ENCODE data around the gene MSLN.

Gene MSLN

DNA sequence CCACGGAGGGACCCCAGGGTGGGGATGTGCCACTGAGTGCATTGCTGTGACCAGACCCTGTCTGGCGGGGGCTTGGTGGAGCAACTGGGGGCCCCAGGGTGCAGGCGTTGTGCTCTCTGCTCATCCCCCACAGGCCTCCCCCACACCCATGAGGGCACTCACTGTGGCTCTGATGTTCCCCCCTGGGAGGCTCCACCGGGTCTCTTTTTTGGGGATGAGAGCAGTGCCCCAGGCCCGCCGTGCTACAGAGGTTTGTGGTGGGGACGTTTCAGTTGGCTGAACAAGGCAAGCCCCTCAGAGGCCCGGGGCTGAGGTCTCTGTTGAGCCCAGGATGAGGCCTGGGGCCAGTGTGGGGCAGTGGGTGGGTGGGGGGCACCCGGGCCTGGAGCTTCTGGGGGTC lies 36.8 kb upstream of the MSLN start:
- DNase-seq: no peak

DNA sequence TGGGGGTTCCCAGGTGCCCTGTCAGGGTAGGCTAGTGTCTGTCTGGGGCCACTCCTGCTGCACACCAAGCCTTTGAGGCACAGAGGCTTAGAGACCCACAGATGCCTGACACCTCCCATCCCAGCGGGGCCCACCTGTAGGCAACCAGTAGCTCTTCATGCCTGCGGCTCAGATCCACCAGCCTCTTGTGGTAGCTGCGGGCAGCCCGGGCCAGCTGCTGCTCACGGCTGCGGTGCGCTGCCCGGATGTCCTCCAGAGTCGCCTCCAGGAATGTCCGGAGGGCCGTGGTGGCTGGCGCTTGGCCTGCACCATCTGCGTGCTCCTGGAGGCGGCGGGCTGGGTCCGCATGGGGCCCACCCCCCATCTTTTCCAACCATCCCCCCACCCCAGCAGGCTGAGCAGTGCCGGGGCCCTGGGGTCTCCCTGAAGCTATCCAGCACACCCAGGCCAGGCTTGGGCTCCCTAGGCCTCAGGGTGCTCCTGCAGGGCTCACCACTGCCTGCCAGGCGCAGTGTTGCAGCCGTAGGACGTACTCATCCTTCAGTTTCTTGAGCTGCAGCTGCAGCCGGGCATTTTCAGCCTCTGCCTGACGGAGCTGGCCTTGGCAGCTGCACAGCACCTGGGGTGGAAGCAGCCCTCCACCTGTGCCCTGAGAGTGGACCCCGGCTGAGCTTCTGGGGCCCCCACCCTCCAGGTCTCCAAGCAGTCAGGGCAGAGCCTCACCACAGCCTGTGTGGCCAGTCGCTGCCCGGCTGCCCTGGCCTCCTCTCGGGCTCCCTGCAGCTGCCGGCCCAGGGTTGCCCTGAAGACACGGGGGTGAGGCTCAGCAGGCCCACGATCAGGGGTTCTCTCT lies 36.1 kb upstream of the MSLN start:
- no peak for DNase-seq

DNA sequence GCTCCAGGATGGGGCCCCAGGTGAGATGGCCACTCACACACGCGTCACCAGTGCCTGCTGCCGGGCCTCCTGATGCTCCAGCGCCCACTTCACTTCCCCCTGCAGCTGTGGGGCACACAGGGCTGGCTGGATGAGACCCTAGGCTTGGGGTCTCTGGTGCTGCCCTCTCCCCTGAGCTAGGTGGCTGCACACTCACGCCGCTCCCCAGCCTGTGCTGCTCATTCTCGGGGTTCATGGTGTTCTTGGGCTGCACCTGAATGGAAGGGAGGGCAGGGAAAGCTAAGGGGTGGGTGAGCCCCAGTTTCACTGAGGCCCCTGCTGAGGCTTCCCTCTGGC lies 35.5 kb upstream of the MSLN start:
- no peak for DNase-seq

DNA sequence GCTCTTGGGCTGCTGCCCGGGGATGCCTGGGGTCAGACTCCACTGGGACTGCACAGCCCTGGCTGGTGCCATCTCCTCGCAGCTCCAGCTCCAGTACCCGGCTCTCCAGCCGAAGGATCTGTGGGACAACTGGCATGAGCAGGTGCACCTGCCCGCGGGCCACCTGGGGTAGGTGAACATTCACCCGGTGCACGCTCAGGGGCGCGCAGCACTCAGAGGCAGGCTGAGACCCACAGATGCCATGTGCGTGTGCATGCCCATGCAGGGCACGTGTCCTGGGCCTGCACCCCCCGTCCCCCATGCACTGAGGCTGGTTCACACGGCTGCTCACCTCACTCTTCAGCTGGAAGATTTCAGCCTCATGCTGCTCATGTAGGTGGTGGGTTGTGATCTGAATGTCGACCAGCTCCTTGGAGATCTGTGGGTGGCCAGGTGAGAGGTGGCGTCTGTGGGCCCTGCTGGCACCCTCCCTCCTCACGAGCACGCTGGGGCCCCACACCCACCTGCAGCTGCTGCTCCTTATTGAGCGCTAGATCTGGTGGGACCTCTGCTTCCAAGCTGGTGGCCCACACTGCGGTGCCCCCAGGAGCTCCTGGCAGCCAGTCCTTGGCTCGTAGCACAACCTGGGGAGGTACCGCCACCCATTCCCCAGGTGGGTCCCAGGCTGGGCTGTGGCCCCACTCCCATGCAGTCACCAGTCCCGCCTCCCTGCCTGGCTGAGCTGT lies 34.9 kb upstream of the MSLN start:
- no peak for DNase-seq

DNA sequence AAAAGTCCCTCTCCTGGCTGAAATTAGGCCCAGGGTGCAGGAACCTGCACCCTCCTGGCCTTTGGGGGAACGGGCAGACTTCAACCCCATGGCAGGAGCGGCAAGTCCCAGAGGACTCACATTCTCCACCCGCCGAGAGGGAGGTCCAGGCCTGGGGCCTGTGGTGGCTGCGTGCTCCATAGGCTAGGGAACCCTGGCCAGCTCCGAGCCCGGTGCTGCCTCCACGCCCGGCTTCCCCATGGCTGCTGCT lies 34.4 kb upstream of the MSLN start:
- DNase-seq: no peak

DNA sequence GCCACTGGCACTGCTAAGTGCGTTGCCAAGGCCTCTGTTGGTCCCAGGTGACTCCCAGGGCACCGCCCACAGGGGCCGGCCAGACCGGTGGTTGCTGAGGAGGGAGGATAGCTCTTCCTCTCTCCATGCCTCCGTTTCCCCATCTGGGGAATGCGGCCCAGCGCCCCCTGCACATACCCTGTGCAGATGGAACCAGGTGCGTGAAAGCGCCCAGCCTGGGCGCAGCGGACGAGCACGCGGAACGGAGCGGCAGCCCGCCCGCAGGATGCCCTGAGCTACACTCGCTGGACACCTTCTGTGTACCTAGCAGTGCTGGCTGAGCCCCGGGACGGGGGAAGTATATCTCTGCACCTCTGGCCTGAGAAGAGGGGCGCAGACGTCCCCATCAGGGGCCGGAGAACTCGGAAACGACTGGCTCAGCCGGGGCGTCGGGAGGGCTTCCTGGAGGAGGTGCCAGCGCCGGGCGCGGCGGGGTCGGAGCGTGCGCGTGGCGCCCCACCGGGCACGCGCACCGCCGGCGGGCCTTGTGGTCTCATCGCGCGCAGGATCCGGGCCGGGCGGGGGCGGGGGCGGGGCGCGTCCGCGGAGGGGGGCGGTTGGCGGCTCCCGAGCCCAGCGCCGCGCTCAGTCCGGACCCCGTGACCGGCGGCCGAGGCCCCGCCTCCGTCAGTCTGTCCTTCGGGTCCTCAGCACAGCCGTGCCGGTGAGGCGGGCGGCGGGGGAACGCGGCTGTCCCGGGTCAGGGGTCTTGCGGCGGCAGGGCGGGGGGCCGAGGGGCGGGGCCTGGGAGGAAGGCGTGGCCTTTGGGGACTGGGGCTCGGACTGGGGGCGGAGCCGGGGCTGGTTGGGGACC lies 33.9 kb upstream of the MSLN start, which contains the start of the genes CCDC78 and HAGHL:
TSS of gene CCDC78 (minus strand) at position 6 of the 853 bp plus-strand sequence. CDS start 76 bp downstream, outside the sequence.
TSS of gene HAGHL (plus strand) at position 669 of the 853 bp plus-strand sequence. CDS start 404 bp downstream, outside the sequence.
- peak; percentile 42 to 76 for DNase-seq

DNA sequence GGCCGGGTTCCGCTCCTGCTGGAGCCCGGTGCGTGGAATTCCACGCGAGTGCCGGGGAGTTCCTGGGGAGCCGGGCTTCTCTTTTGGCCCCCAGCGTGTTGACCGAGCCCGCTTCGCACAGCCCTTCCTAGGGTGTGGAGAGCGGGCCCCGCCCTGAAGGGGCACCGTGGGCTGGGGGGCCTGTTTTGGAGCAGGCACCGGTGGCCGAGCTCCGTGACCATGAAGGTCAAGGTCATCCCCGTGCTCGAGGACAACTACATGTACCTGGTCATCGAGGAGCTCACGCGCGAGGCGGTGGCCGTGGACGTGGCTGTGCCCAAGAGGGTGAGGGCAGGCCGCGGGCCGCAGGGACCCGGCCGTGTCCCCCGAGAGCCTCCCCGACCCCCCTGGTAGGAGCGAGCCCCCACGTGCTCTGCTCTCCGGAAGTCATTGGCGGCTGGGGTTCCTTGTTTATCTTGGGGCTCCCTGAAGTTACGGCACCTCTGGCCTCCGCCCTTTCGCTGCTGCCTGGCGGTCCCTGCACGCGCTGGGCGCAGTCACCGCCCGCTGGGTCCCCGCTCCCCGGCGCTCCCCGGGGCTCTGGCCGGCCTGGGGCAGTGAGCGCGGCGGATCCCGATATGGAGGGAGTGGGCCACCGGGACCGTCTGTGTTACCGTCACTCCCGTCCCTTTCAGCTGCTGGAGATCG lies 33.1 kb upstream of the MSLN start:
- DNase-seq: no peak

DNA sequence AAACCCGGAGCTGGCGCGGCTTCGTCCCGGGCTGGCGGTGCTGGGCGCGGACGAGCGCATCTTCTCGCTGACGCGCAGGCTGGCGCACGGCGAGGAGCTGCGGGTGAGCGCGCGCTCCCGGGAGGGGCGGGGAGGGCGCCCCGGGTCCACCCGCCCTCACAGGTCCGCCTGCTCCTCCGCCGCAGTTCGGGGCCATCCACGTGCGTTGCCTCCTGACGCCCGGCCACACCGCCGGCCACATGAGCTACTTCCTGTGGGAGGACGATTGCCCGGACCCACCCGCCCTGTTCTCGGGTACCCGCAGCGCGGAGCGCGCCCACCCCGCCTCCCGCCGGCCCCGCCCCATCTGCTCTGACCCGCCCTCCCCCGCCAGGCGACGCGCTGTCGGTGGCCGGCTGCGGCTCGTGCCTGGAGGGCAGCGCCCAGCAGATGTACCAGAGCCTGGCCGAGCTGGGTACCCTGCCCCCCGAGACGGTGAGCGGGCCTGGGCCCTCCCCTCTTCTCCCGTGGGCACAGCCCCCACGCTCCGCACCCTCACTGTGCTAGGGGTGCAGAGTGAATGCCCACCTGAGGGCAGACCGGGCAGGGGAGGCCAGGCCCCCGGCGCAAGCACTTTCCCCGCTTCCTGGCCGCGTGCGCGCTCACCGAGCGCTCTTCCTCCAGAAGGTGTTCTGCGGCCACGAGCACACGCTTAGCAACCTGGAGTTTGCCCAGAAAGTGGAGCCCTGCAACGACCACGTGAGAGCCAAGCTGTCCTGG lies 32.2 kb upstream of the MSLN start:
- DNase-seq: peak; percentile 56 to 78

DNA sequence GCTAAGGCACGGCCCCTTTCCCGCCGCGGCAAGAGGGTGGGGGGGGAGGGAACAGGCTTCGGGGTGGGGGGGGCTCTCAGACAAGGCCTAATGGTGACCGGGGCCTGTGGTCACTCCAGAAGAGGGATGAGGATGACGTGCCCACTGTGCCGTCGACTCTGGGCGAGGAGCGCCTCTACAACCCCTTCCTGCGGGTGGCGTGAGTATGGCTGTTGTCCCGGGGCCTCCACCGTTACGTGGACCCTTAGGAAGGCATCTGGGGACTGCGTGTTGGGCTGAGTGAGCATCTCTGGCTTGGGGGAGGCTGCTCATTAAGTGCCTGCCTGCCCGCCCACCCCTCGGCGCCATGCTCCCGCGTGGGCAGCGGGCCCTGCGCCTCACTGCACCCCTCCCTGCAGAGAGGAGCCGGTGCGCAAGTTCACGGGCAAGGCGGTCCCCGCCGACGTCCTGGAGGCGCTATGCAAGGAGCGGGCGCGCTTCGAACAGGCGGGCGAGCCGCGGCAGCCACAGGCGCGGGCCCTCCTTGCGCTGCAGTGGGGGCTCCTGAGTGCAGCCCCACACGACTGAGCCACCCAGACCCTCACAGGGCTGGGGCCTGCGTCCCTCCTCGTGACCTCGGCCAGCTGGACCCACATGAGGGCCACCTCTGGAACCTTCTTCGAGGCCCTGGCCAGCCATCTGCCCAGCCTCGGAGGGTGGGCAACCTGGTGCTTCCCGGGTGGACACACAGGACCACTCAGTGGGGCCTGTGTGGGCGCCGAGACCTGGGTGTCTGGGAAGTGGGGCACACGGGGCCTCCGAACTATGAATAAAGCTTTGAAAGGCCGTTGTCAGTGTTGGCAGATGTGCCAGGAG lies 31.4 kb upstream of the MSLN start:
- no peak for DNase-seq

DNA sequence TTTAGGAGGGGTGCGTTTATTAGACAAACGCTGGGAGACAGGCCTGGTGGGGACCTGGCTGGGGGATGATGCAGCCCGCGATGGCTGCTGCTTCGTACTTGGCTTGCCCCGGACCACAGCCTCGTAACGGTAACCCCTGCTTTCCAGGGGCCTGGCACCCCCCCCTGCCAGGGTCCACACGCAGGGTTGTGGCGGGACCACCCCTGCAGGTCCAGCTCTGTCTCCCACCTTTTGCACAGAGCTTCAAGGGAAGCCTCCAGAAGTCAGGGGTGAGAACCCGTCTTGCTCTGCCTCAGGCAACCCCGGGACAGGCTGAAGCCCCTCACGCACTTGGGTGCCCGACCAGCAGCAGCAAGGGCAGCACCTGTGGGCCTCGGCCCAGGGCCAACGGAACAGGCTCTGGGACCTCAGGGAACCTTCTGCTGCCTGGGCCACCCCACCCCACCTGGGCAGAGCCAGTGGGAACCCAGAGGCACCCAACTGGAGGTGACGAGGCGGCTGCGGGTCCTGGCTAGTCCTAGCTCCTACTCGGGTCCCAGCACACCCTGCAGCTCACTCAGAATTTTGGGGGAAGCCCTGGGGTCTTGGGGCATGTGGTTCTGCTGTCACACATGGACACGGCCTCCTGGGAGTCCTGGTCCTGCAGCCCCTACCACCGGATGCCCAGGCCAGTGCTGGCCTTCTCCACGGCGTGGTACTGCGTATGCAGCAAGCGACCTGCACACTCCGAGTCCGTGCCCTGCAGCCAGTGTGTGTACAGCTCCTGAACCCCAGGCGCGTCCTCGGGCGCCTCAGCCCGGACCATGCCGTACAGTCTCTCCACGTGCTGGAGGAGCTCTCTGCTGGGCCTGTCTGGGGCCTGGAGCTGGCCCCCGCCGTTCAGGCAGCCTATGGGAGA lies 30.5 kb upstream of the MSLN start:
- no peak for DNase-seq

DNA sequence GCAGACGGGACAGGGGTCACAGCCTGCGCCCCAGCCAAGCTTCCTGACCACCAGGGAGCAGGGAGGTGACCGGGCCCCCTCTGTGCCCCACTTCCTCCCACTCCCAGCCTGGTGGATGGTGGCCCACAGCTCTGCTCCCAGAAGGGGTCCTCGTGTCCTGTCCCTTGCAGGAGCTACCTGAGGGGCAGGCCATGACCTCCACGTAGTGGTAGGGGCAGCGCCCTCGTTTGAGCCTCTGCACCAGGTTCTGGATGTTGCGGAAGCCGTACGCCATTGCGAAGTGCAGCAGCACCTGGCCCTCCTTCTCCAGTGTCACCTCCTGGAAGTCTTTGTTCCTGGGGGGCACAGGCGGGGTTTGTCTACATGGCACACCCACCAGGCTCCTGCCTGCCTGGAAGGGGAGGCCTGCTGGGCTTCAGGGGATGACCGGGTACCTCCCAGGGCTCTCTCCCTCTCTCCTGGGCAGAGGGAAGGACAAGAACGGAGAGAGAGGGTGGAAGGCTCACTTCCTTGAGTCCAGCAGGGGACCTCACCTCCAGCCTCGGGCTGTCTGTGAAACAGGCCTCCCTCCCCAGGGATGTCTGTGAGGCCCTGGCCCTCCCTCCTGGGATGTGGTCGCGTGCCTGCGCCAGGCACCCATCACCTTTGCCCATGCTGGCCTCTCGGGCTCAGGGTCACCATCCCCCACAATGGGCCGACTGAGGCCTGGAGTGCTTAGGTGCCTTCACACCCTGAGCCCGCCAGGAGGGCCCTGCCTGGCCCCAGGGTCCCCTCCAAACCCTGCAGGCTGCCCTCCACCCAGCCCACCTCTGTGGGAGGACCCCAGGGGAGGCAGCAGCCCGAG lies 29.6 kb upstream of the MSLN start:
- DNase-seq: no peak

DNA sequence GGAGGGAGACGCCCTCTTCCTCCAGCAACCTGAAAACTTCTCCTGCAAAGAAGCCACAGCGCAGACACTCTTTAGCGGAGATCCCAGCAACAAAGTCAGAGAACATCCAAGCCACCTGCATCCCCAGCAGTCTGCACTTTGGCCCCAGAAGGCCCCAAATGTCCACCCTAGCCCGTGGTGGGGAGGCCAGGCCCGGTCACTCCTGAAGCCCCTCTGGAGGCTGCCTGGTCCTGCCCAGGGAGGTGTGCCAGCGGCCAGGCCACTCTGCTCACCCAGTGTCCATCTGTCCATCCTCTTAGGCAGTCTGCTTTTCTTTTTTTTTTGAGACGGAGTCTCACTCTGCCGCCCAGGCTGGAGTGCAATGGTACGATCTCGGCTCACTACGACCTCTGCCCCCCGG lies 28.2 kb upstream of the MSLN start:
- DNase-seq: no peak

DNA sequence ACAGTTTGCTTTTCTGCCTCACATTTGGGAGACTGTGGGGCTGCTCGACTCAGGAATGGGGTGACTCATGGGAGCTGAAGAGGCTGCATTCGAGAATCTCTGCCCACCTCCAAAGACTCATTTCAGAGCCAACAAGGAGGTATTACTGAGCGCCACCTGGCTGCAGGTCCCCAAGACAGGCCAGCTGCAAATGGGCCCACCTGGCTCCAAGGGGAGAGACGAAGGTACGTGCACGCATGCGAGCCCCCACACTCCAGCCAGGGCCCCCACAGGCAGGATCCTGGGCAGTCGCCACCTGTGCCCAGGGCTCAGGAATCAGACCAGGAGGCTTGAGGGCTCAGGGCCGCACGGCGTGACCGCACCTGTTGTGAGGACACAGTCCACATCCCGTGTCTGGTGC lies 27.6 kb upstream of the MSLN start:
- DNase-seq: no peak

DNA sequence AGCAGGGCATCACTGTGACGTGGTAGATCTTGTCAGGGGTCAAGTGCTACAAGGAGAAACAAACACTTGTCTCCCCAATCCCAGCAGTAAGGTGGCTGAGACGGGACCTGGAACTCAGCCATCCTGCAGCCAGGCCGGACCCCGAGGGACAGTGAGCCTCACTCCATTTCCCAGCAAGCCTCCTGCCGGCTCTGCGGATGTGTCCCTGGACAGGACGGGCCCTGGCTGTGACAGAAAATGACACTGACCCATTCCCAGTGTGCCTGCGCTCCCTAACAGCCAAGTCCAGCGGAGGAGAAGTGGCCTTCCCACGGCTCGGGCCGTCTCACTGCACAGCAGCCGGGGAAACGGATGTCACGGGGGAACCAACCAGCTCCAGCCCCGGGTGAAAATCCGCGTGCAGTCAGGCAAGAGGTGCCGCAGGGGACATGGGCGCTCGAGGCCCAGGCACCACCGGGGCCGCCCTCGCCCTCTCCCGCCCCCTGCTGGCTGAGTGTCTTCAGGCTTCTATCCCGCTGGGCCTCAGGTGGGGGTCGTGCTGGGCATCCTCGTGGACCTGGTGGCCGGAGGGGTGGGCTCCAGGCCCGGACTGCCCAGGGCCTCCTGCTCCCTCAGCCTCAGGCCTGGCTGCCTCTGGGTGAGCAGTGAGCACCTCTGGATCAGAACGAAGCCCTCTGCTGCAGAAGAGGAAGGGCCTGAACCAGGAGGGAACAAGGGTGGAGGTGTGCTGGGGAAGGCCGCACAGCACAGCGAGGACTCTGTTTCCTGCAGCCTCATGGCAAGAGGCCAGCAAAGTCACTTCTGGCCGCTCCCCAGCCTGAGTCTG lies 26.9 kb upstream of the MSLN start:
- DNase-seq: no peak

DNA sequence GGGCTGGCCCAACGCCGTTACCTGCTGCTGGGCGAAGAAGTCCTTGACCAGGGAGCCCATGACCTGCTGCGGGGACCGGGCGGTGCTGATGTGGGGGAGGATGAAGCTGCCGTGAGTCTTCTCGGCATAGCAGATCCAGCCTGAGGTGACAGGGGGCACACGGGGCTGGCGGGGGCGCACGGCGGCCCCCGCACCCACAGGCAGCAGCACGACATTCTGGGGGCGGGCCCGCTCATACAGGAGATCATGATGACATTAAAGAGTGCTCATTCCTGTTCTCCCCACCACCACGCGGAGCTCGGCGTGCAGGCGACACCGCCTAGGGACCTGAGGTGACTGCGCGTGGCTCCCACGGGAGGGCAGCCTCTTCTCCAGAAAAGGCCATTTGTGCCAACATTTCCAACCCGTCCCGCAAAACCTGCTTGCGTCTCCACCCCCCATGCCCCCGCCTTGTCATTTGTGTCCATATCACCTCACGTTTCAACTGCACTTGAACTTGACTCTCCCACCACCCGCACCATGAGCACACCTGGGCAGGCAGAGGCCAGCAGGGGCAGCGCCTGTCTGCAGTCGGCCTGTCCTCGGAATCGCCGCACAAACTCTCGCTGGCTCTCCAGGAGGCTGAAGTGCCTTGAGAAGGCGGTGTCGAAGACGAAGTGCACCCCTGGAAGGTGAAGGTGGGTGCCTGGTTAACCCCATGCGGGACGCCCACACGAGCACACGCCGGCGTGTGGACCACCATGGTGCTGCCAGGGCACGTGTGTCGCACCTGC lies 26.1 kb upstream of the MSLN start:
- DNase-seq: no peak

DNA sequence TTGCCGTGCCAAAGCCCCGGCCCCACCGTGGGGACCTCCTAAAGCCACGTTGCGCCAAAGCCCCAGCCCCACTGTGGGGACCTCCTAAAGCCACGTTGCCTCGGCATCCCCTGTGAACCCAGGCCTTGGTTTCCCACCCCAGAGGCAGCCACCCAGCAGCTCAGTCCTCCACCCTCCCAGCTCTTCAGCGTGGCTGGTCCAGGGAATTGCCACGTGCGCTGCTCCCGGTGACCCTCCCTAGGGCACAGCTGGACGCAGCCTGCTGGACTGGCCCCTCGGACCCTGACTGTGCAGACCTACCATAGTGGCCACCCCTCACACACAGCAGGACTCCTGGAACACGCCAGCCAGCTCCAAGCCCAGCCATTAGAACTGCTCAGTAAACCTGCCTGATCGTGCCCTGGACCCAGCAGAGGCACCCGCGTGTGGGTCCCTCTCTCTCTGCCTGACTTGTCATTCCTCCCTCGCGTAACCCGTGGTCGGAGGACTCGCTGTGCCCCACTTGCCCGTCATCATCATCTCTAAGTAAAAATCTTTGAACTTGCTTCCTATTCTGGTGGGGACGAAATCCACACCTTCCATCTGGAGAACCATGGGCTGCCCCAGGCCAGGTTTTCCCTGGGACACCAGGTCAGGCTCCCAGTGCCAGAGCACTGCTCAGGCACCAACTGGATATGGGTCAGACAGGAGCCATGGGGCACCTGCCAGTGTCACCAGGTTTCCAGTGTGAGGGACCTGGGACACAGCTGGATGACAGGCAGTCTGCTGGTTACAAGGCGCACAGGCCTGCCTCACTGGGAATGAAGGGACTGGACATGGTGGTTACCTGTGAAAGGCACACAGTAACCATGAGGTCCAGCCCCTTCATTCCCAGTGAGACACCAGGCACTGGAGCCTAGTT lies 25.3 kb upstream of the MSLN start:
- DNase-seq: no peak
